Measurements from ENCODE around the gene FAM200B.

DNA sequence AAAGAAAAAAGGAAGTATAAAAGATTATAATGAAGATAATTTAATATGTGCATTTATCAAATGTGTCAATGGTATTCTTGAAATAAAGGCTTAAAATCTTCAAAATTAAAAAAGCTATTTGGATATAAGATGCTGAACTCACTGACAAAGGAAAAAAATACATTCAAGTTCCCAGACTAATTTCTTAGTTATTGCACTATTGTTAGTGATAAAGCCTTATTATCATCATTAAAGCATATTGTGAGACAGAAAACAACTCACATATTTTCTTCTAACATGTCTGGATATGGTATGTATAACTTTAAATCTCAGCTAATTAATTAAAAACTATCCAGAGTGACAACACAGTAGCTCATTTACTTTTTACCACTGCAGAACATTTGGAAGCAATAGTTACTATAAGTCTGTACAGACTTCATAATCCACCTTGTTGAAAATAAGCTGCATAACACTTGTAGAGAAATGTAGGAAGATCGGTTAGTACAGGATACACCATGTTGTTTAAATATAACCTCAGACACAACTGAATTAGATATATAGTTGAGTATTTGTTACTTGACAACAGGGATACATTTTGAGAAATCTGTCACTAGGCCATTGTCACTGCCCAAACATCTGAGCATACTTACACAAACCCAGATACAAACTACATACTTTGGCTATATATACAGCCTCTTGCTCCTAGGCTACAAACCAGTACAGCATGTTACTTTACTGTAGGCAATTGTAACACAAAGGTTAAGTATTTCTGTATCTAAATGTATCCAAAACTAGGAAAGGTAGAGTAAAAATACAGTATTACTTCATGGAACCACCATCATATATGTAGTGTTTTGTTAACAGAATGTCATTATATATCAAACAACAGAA, 12.8 kb upstream of the FAM200B start:
- TF ChIP-seq, protein P1, sequence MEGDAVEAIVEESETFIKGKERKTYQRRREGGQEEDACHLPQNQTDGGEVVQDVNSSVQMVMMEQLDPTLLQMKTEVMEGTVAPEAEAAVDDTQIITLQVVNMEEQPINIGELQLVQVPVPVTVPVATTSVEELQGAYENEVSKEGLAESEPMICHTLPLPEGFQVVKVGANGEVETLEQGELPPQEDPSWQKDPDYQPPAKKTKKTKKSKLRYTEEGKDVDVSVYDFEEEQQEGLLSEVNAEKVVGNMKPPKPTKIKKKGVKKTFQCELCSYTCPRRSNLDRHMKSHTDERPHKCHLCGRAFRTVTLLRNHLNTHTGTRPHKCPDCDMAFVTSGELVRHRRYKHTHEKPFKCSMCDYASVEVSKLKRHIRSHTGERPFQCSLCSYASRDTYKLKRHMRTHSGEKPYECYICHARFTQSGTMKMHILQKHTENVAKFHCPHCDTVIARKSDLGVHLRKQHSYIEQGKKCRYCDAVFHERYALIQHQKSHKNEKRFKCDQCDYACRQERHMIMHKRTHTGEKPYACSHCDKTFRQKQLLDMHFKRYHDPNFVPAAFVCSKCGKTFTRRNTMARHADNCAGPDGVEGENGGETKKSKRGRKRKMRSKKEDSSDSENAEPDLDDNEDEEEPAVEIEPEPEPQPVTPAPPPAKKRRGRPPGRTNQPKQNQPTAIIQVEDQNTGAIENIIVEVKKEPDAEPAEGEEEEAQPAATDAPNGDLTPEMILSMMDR (IDR thresholded peaks at IDR 0.05; ENCODE audit: low read length): no peak
- no peak for TF ChIP-seq EZH2 (IDR thresholded peaks at IDR 0.05; ENCODE audit: borderline replicate concordance, low read length)

Data from OCI-LY1 (cell line).